NCI-H2081 treated with DMSO at 0.1 percent for 48 hours (cell line): ENCODE results near the gene CPT1C.

ENCODE experiments used
- DNase-seq: peaks from one replicate; lab custom pipeline; 2025; lab: John Stamatoyannopoulos, UW

CPT1C gene

GRCh38 chr19:49660338-49660961 is 30.5 kb upstream of the CPT1C start:
- DNase-seq = no peak

DNA sequence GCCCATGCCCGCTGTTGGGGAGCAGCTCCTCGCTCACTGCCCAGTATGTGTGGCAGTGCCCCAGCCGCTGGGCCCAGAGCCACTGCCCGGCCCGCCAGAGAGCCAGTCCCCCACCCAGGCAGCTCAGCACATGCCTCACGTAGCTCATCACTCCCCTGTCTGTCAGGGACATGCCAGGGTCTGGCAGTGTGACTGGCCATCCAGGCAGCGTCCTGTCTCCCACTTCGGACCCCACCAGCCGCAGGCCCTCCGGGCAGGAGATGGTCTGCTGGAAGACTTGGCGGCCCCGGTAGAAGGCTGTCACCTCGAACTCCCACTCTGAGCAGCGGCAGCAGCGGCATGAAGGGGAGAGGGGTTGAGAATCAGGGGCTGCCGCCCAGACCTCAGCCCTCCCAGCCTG is 28.9 kb upstream of the CPT1C start:
- no peak for DNase-seq

DNA sequence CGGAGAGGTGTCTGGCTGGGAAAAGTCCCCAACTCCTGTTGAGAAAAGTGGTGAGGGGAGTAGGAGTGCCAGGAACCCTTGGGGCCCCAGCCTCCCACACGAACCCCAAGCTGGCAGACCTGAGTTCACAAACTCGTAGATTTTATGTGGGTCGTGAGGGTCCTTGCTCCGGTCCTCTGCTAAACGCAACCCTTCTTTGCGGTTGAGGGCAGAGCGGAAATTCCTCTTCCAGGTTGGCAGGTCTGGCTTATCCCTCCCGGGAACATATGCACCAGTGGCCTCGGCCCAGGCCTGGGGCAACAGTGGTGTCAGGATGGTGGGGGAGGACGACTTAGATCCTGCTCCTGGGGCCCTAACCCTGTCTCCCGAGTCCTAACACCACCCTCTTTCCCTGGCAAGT is 27.7 kb upstream of the CPT1C start:
- DNase-seq = no peak

DNA sequence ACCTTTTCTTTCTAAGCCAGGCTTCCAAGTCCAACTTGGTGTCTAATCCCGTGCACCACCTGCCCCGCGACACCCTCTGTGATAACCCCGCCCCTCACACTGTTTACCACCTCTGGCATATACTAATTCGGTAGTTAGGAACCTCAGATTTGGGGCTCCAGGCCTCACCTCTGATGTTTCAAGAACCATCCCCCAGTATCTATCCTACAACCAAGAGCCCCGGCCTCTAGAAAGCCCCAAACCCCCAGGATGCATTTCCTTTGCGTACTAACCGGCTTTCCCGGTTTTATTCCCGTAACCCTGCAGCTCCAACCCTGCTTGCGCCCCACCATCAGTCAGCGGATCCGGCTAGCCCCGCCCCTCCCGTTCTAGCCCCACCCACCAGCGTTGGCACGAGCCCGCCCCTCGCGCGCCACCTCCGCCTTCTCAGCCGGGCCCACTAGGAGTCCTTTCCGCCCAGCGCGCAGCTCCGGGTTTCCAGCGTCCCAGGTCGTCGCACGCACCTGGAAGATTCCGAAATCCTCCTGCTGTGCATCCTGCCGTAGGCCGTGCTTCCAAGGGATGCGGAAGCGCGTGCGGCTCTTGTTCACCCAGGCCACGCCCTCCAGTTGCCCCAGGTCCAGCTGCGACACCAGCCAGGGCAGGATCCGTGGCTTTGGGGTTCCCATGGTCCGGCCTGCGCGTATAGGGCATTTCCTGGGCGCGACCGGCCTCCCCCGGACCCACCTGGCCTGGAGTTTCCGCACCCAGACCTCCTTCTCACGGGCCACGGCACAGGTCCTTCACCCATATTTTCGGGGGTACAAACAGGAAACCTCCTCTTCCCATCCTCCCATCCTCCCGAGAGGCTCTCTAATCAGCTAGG is 26.5 kb upstream of the CPT1C start:
- peak; percentile 71 for DNase-seq

DNA sequence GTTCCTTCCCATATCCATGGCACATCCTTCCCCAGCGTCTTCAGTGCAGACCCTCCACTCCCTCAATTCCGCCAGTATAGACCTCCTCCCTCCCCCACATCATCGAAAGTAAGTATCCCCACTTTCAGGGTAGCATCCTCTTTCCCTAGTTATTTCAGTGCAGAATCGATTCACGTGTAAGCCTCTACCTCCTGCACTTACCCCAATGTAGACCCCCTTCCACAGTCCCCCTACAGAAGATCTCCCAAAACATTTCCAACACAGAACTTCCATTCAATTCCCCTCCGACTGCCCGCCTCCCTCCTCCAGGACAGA is 25.9 kb upstream of the CPT1C start:
- no peak for DNase-seq

DNA sequence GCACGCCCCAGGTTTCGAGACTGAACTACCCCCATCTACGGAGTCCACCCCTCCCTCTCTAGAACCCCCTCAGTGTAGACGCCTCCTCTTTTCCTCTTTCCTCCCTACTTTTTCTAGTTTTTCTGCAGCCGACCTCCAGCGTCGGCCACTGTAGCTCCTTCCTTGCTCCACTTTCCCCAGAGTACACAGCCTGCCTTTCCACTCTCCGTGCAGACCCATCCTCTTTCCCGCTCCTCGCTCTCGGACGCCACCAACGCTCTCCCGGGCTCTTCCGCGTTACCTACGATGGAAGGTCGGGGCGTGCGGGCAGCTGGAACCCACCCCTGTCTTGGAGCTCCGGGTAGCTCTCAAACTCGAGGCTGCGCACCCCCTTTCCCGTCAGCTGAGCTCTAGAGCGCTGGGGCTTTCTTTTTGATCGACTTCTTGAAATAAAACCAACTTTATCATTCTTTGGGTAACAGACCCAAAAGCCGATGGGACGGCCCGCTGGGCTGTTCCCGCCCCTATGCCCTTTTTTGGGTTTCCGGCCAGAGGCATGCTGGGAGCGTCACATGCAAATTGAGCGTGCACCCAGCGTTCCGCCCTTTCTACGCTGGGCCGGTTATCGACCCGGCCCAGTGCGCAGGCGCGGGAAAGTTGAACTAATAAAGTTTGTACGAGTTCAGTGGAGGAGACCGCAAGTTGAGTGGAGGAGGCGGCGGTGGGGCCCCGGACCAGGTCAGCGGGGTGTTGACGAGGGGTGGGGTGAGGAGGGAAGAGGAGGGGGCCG is 25.4 kb upstream of the CPT1C start, which contains the start of the genes BCL2L12 and IRF3:
Gene BCL2L12 (plus strand): TSS at position 583 of the 769 bp plus-strand sequence. CDS start 760 bp downstream, outside the sequence.
Gene IRF3 (minus strand): TSS at position 507 of the 769 bp plus-strand sequence. CDS start 1,019 bp downstream, outside the sequence.
- DNase-seq = peak; percentile 36

DNA sequence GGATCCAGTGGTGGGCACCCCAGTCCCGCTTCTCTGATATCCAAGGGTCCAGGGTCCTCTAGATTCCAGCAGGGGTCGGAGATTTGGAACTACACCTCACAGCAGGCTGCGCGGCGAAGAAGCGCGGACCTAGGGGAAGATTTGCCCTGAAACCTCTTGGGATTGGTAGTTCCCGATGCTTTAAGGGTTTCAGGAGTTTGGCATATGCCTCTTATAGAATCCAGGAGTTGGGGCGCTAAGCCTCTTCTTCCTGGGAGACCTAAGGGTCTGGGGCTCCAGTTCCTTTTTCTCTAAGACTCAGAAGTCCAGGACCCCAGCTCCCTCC is 24.8 kb upstream of the CPT1C start:
- no peak for DNase-seq

- DNase-seq = no peak
These were observed 23.4 kb upstream of the CPT1C start for GRCh38 chr19:49667473-49667872.

DNA sequence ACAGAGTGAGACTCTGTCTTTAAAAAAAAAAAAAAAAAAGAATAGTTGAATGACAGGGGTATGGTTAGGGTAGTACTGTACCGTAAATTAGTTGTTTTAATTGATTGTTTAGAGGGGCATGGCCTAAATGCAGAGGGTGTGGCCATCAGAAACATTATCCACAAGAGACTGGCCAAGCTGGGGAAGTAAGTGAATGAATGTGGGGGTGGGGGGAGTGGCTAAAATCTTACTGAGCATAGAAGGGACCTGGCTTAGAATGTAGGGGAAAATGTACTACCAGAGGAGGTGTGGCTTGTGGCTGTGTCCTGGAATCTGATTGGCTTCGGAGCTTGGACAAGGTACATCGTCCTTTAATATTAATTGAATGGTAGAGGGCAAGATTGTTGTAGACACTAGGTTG is 21.4 kb upstream of the CPT1C start:
- DNase-seq = no peak

DNA sequence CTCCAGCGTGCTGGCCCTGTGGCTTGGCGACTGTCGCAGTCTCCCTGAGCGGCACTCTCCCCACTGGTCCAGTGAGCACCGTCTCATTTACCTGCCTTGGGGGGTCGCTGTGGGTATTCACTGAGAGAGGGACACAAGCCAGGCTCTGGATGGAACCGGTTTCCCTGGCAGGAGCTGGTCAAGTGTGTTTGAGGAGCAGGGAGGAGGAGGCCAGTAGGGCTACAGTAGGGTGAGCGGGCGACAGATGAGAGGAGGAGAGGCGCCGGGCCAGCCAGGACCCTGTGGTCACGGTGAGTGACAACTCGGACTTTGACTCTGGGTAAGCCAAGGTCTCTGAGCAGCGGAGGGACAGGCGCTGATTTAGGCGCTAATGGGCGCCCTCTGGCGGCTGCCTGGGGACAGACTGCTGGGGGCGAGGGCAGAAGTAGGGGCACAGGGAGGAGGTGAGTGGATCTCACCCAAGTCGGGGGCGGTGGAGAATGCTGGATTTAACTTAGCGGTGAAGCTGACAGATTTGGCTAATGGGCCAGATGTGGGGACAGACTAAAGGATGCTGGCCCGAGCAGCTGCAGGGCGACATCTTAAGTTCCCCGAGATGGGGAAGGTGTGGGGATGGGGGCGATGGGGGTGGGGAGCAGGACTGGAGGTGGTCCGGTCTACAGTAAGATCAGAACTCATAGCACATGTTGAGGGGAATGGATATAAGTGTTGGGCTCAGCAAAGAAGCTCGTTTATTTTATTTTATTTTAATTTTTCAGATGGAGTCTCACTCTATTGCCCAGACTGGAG is 18.6 kb upstream of the CPT1C start:
- no peak for DNase-seq

GRCh38 chr19:49676136-49676783 is 14.7 kb upstream of the CPT1C start:
- peak; percentile 75 for DNase-seq

GRCh38 chr19:49676784-49677230 is 14.1 kb upstream of the CPT1C start:
- peak; percentile 98 for DNase-seq

- no peak for DNase-seq
These were observed 13.6 kb upstream of the CPT1C start, which contains the start of gene PRMT1 for GRCh38 chr19:49677231-49677900. Gene PRMT1, plus strand, starts transcription at chr19:49677271. Its CDS starts 10 bp downstream, at chr19:49677281.

DNA sequence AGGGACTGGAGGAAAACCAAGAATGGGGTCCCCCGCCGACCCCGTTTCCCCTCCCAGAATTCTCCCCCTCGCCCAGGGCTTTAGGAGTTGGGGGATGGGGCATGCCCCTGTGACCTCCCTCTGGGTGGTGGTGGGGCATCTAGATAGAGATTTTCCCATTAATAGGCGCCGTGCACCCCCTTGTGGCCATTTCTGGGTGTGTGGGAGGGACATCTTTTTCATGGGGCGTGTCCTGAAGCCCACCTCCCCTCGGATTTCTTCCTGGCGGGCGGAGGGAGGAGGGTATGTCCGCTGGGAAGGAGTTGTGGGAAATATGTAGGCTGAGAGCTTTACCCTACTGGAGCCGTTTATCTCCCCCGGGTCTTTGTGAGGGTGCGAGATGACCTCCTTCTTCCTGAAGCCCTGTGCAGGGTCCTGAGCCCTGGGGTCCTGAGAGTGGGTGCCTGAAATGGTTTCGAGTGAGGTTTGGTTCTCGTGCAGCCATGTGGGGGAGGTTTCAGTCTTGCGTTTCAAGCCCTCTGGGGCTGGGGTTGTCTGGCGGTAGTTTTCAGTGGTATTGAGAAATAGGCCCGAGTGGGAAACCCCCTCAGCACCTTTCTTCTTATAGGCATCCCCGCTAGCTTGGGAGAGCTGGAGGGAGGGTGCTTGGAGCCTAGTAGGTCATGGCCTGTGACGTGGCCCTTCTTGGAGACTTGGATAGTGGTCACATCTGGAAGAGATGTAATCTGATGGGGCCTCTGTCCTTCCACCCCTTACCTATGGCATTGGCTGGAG is 12.8 kb upstream of the CPT1C start:
- DNase-seq = no peak

DNA sequence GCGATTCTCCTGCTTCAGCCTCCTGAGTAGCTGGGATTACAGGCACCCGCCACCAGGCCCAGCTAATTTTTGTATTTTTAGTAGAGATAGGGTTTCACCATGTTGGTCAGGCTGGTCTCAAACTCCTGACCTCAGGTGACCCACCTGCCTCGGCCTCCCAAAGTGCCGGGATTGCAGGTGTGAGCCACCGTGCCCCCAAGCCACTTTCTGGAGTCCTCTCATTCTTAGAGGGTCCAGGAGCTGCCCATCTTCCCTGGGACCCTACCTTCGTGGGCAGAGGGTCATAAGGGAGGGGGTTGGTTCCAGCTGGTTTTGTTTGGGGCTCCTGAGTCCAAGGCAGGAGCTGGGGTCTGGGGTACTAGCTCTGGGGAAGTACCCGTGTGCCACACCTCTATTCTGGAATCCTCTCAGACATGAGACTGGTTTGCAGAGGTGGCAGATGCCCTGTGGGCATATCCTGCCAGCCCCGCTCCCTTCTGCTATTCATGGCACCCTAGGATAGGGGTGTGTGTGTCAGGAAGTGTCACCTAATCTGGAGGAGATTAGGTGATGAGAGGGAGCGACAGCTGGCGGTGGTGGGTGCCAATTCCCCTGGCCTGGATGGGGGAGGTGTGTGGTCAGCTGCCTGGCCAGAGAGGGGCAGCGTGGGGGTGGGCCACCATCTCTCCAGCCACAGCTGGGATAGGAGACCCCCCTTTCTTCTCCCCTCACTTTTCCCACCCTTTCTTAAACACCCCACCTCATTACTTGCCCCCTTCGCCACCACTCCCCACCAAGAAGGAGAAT is 11.7 kb upstream of the CPT1C start:
- no peak for DNase-seq

GRCh38 chr19:49679771-49680413 is 11.0 kb upstream of the CPT1C start:
- no peak for DNase-seq

GRCh38 chr19:49680421-49681351 is 10.2 kb upstream of the CPT1C start:
- DNase-seq = peak; percentile 21
